Stimulated activated naive CD8-positive, alpha-beta T cell treated with anti-CD3 and anti-CD28 coated beads, Interleukin-15, Interleukin-2, amounts not matched to agents 100 U/mL and 50 U/mL, for 24 hours (primary cell): Measurements from ENCODE around the gene HAUS7.

Experiments used
- ATAC-seq: fragments of 150-1000 bp; cut with Tn5 transposase; one replicate; pipeline ENCODE4 v1.10.0; 2021
- DNase-seq: peaks from one replicate; pipeline ENCODE4 v3.0.0; 2021

HAUS7 gene

DNA sequence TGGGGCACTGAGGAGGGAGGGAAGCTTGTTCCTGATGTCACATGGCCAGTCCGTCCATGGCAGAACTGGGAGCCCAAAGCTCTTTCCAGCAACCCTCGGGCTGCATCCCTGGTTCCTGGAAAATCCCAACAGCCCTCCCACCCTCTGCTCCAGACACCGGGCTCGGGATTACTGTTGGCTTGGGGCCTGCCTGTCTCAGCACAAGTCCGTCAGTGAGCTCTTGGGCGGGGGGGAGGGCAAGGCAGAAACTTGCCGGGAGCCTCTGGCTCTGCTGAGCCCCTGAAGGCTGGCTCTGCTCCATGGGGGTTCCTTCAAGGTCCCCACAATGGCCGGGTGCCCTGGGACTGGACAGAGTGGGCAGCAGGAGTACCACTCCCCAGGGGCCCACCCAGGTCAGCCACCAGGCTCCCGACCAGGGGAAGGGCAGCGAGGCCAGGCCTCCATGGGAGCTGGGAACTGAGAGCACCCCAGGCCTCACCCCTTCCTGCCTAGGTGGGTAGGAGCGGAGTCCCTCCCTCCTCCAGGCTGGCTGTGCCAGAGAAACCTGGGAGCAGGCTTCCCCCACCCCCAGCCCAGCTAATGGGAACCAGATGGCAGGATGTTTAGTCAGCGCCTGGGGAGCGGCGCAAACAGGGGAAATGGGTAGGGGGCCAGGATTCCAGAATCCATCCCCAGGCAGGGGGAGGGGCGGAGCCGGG, 6.4 kb upstream of the HAUS7 start:
- no peak for ATAC-seq
- no peak for DNase-seq

DNA sequence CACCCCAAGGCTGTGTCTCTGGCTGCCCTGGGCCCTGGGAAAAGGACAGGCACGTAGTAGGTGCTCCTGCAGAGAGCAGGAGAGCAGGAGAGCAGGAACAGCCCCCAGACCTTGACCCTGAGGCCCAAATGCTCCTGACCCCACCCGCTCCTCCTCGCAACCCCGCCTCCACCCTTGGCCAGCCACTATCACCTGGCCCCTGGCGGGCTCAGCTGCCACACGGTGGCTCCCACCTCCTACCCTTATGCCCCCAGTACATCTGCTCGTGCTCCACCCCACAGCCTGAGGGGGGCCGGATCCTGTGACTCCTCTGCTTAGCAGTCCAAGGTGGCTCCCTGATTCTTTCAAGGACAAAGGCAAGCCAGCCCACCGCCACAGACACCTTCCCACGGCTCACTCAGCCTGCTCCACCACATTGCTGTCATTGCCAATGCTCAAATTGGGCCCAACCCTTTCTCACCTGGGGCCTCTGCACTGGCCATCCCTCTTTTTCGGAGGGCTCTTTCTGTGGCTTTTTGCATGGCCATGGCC, 5.4 kb upstream of the HAUS7 start:
- DNase-seq (no peak), ATAC-seq (no peak)

DNA sequence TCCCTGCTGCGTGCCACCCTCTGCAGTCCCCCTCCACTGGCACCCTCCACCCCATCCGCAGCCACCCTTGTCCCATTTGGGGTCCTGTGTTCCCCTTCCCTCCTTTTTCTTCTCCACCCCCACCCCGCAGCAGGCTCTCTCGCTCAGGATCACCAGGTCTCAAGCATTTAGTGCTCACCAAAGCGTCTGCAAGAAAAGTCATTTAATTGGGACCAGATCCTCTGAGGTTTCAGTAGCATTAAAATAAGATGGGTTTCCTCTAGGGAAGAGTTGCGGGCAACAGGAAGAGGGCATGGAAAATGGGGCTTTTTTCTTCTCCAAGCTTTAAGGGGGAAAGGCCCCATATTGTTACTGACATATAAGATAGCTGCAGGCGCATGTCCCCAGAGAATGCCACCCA, 4.9 kb upstream of the HAUS7 start:
- ATAC-seq (no peak), DNase-seq (no peak)

DNA sequence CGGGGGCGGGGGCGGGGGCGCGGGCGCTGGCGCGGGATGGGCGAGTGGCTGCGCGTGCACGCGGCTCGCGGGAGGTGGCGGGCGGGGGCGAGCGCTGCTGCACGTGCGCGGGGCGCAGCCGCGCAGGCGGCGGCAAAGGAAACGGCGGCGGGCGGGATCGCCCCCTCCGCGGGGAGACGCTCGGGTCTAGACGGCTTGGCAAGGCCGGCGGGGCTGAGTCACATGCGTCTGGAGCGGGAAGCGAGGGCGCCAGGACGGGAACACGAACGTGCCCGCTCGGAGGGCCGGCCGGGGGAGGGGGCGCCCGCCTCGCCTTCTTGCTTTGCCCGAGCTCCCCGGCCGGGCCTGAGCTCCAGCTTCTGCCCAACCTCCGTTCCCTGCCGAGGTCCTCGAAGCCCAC, 4.3 kb upstream of the HAUS7 start:
- DNase-seq (peak; percentile 31), ATAC-seq (no peak)

DNA sequence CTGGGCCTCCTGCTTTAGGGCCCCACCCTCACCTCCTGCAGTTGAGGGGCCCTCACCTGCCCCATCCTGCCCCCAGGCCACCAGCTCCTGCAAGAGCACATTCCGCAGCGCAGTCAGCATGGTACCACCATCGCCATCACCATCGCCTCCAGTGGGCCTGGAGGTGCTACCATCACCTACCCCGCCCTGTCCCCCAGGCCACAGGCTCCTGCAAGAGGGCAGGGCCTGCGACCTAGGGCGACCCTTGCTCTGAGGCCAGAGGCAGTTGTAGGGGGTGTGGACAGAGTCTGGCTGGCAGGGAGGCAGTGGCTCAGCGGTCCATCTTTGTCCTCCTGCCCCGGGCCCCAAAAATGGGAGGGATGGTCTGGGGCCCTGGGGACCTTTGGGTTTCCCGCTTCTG, 3.9 kb upstream of the HAUS7 start:
- DNase-seq, result no peak
- ATAC-seq, result no peak

DNA sequence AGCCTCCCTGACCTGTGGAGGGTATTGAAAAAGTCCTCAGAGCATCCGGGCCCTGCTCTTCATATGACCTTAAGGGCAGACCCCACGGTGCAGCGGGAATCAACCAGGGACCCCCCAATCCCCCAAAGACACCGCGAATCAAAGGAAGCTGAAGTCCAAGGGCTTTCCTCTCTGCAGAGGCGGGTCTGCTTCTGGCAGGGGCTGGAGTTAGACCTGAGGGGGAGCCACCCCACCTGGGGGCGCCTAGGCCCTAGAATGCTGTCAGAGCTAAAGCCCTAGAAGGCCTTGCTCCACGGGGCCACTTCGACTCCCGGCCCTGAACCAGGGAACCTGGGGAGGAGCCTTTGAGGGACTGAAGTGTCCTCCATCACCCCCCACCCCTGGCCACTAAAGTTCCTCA, 2.8 kb upstream of the HAUS7 start:
- DNase-seq, result no peak
- ATAC-seq, result no peak

DNA sequence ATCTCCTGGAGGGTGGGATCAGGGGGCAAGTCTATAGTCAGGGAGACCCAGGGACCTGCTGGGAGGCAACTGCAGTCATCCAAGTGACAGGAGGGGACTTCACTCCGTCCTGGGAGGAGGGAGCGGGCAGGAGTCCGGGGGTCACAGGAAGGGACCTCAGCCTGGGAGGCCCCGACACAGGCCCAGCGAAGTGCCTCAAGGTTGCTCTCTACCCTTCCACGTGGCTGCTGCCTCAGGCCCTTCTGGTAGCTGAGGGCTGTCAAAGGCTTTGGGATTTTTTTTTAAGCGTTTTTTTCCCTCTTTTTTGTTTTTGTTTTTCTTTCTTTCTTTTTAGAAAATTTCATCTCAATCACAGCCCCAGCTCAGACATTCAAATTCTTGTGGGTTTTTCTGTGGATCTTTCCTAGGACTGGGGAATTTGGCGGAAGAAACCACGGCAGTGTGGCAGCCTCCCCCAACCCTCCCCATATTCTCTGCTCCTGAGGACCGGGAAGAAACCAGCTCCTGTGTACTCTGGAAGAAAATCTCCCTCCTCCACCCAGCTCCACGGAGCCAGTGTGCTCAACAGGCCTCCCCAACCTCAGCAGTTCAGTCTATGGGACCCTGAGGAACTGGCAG, 1.4 kb upstream of the HAUS7 start:
- no peak for ATAC-seq
- no peak for DNase-seq

DNA sequence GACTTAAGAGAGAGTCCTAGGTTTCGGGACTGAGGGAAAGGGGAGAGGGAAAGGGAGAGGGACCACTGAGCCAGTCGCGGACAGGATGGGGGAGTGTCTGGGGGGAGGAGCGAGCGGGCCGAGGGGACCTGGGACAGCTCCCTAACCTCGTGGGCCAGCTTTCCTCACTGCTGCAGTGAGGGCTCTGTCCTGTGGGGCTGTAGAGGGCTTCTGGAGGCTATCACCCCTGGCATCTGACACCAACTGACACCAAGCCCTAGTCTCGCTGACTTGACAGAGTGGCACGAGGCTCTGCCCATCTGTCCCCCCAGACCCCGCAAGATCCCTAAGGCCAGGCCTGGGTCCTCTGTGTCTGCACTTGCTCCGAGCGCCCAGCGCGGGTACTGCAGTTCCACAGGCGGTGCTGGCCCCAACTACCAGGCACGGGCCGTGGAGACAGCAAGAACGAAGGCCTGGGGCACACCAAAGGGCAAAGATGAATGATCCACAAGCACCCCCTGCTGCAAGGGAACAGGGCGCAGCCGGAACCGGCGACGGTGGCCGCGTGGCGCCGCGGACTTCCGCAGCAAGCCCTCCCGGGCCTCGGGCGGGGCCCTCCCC, 465 bp downstream of the HAUS7 start:
- DNase-seq, result peak; percentile 39

DNA sequence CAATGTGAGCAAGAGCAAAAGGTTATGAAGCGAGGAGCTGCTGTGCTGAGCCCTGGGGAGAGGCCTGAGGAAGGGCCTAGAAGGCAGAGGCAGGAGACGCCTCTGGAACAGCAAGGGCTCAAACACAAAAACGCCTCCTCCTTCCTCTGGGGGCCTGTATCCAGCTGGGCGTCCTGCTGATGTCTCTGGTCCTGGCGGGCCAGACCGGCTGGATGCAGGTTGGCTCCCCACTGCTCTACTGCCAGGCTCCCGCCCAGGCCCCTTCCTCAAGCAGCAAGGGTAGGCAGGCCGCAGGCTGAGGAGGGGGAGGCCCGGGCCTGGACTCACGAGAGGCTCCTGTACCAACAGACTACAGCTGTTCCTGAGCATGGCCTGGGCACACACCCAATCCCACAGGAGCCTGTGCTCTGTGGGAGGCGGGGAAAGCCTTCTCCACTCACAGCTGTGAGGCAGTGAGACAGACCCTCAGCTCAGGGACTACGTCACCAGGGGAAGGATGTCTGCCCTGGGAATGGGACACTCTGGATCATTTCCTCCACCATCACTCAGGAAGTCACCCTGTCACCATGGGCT, 2.3 kb downstream of the HAUS7 start:
- no peak for DNase-seq
- no peak for ATAC-seq

More for the DNA sequence above, 465 bp downstream of the HAUS7 start:
- ATAC-seq, result peak; percentile 14

DNA sequence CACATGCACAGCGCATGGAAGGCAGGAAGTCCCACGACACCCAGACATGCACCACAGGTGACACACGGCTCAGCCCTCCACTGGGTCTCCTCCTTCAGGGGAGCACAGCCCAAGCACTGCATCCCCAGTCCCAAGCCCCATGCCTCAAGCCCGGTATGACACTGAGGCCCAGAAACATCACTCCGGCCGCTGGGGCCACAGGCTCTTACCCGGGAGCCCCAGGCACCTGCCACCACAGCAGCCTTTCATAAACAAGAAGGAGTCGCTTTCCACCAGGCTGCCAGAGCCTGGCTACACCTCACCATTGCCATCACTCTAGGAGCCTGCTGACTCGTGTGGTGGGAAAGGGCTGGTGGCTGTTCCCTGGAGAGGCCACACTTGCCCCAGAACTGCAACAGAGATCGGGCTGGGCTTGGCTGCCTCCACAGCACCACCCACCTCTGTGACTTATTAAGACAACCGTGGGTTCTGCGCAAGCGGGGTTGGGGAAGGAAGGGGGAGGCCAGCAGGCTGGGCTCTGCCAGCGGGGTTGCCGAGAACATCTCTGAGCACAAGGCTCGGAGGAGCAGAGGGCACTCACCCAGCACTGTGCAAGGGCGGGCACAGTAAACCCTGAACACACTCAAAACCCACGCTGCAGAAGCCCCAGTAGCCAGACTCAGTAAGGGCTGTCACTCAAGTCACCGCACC, 4.5 kb downstream of the HAUS7 start:
- ATAC-seq, result no peak
- DNase-seq, result no peak

DNA sequence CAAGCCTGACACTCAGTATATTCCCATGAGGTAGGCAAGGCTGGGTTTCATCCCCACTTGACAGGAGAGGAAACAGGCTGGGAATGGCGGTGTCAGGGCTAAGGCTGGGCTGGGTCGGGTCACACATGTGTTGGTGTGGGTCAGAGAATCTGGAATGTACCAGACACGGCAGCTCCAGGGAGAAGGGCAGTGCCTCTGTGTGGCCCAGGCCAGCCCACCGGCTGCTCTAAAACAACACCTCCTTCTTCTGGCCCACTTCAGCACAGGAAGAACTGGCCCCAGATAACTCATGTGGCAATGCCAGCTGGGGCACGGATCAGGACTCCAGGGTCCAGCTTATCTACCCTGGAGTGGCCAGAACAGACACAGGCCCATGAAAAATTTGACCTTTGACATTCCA, 6.3 kb downstream of the HAUS7 start:
- ATAC-seq (no peak), DNase-seq (no peak)

DNA sequence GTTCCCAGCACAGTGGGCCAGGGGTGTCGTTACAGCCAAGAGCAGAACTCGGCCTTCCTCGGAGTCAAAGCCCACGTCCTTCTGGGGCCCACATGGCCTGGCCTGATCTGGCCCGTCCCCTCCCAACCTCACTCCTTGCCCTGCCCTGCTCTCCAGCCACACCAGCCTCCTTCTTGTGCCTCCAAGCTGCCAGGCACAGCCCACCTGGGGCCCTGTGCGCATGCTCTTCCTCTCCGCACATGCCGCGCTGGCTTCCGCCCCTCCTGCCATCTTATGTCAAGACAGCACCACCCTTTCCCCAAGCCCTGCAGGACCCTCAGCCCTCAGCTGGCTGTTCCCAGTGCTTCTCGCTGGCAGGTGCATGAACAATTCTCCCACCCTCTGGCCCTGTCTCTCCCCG, 6.8 kb downstream of the HAUS7 start:
- no peak for ATAC-seq
- no peak for DNase-seq

DNA sequence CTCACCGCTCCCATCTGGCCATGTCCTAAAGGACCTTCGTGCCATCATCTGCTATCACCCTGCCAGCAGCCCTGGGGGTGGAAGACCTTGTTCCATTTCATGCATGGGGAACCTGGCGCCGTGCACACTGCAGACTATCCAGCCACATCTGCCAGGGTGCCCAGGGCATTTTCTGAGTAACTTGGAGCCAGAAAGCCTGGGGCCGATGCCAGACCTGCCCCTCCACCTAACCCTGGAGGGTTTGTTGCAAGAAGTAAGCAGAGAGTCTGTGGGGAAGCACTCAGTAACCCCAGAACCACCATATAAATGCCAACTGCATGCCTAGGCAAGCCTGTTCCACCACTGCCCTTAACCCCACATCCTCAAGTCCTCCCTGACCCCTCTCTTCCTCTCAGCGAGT, 7.3 kb downstream of the HAUS7 start:
- no peak for DNase-seq
- no peak for ATAC-seq

DNA sequence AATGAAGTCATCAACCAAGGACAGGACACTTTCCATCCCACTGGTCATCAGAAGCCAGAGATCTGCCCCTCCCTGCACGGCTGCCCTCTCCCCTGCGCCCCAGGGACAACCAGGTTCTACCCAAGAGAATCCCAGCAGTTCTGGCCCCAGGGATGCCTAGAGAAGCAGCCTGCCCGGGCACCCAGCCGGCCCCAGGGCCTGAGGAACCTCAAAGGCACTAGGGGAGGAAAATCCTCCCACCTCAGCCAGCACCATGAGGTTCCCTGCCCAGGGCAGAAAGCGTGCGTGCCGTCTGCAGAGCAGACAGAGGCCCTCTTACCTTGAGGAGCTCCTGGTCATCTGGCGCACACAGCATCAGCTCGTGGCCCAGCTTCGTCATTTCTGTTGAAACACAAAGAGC, 8.1 kb downstream of the HAUS7 start:
- ATAC-seq, result no peak
- DNase-seq, result no peak

DNA sequence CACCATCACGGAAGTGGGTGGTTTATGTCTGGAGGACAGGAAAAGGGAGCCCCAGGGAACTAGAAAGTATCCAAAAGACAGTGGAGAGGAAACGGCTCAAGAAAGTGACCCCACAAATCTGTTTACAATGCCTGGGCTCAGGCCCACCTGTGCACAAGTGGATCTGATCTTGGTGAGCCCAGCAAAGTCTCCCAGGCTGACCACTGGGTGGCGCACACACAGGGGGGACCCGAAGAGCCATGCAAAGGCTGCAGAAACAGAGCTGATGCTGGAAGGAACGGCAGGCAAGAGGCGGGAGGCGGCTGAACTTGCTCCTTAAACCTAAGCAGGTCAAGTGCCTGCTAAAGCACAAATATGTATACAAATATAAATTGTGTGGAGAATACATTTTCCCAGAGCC, 9.6 kb downstream of the HAUS7 start:
- peak; percentile 57 for ATAC-seq
- peak; percentile 48 for DNase-seq

DNA sequence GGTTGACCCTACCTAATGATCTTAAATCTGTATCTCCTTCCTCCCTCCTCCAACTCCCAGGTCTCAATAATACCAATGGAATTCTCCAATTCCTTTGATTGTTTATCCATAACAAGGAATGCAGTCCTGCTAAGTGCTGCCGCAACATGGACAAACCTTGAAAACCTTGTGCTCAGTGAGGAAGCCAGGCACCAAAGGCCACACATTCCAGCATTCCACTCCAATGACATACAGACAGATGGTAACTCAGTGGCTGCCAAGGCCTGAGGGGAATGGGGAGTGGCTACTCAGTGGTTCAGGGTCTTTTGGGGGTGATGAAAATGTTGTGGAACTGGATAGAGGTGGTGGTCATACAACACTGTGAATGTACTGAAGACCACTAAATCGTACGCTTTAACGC, 10.4 kb downstream of the HAUS7 start:
- ATAC-seq, result no peak
- DNase-seq, result no peak

DNA sequence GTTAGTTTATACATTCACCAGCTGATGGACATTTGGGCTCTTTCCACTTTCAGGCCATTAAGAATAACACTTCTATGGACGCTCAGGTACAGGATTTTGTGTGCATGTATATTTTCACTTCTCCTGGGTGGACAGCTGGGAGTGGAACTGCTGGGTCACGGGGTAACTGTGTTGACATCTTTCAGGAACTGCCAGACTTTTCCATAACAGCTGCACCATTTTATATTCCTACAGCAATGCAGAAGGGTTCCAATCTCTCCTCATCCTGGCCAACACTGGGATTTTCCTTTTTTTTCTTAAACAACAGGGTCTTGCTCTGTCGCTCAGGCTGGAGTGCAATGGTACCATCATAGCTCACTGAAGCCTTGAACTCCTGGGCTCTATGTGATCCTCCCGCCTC, 11.9 kb downstream of the HAUS7 start:
- ATAC-seq, result no peak
- no peak for DNase-seq

DNA sequence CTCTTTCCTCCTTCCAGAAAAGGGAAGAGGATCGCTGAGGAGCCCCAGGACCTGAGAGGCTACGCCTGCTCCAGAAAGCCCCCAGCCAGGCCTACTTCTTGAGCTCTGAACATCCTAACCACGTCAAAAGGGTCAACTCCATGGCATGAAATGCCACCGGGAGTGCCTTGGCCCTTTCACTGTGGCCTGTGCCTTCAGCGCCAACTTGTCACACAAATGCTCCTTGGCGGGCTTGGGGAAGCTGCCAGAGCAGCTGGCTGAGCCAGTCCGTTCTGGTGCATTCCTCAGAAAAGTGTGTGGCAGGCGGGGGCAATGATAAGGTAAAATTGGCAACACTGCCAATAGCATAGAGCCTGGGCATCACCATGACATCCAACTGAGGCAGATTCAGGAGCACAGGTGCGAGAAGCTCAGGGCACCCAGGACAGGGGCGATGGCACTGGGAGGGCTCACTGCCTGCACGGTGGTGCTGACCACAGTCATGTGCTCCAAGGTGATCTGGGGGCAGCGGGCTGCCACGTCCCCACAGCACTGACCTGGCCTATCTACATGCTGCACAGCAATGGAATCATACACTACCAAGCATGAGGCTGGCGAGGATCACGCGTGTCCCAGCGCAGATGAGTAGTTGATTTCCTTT, 12.4 kb downstream of the HAUS7 start:
- ATAC-seq, result no peak
- DNase-seq, result no peak

DNA sequence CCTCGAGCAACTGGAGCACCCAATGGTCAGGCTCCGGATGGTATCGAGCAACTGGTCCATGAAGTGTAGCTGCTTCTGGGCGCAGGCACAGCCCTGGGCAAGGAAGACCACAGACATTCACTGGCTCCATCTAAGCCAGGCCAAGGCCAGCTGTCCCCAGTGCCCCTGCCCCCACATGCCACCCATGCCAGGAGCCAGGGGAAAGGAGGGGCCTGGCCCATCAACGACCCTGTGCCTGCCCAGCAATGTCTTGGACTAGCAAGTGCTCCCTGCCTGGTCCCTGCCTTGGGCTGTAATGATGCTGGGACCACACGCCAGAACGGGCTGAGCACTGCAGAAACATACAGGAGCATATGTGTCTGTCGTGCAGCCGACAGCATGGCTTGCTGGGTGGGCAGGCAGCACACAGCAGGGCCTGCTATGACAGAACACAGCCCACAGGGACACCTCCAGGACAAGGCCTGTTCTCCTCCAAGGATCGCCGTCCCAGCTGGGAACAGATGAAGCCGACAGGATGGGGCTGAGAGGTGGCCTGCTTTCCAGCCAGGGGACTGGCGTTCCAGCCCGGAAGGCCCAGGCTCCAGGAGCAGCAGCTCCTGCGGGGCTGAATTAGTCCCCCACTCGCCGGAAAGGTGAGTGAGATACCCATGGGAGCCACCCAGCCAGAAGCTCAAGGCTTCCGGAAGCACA, 13.1 kb downstream of the HAUS7 start:
- no peak for ATAC-seq
- DNase-seq, result no peak

DNA sequence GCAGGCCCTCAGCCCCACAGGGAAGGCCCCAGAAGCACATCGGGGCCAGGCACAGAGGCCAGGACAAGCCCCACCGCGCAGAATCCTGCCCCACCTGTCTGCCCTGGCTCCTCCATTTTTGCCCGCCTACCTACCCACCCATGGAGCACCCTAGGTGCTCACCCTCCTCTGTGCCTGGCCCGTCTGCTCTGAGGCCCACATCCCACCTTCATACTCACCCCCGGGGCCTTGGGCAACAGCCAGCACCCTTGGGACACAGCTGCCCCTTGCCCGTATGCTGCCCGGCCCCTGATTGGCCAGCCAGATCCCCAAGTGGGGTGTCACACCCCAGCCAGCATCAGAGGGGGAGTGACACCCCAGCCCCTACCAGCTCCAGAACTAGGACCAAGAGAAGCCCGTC, 13.7 kb downstream of the HAUS7 start:
- DNase-seq, result no peak
- ATAC-seq, result no peak

DNA sequence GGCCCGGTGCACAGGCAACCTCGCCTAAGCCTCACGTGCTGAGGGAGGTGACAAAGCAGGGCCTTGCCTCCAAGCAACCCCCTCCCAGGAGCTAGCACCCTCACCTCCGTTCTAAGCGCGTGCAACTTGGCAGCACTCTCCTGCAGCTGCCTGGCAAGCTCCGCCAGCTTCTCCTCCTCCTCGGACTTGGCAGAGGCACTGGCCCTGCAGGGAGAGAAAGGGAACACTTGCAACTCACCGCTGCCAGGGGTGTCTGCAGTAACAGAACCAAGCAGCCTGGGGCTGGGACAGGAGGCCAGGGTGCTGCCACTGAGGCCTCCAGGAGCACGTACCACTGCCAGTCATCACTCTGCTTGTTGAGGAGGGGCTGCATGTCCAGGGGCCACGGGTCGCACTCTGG, 14.2 kb downstream of the HAUS7 start:
- ATAC-seq (no peak), DNase-seq (no peak)

DNA sequence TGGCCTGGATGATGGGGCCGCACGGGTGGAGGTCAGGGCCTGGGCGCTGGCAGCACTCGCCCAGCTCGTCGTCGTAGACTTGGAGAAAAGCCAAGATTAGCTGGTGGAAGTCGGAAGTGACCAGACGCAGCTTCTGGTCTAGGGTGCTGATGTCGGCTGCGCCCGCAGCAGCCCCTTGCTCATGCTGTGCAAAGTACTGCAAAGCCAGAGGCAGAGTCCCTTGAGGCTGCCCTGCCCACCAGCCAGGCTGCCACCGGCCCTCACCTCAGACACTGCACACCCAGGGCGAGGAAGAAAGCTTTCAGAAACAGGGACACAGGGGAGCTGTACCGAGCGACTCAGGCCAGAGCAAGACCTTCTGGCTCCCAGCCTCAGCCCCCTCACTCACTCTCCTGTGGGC, 14.8 kb downstream of the HAUS7 start:
- DNase-seq (no peak), ATAC-seq (no peak)
